Measurements from ENCODE around the gene LGR6.
A peak's percentile ranks its signal among the peaks of the same experiment; 100 is the strongest.

The LGR6 gene

DNA sequence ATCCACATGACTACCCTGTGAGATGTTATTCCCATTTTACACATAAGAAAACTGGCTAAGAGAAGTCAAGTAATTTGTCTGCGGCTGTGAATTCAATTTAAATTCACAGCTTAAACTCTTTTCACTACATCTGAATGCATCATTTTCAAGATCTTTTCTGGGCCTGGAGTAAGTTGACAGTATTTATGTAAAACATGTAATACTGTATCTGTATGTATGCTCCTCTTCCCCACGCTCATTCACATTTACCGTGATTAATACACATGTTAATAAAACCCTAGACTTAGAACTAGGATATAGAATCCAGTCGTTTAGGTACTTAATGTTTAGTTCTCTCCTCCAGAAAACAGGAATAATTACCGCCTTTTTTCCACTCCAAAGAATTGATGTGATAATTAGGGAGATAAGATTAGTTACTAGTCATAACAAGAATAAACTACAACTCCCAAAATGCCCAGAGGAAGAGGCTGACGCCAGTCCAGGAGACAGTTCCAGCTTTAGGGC, 154.5 kb downstream of the LGR6 start:
- peaks cover 19% of the 10 kb centered on the region for H3K4me1 ChIP-seq (ENCODE audit: low read length)
- no peaks in the 10 kb centered on the region for H3K9me2 ChIP-seq (replicated peaks; ENCODE audit: insufficient read depth, low read length)
- H3K4me2 ChIP-seq (ENCODE audit: low read depth, low read length) = peak overlapping the region; percentile 65
- peaks cover 45% of the 10 kb centered on the region for H3K79me2 ChIP-seq (ENCODE audit: low read length)
- H3K27ac ChIP-seq (ENCODE audit: low read length) = no peak overlapping the region
- H2AFZ ChIP-seq (ENCODE audit: low read length) = peak overlapping the region; percentile 48
- no peaks in the 10 kb centered on the region for H3K9me3 ChIP-seq (replicated peaks; ENCODE audit: insufficient read depth, low read length)
- H4K20me1 ChIP-seq (ENCODE audit: insufficient read depth, low read length) = no peaks in the 10 kb centered on the region
- H3K36me3 ChIP-seq (replicated peaks; ENCODE audit: insufficient read depth, low read length) = no peaks in the 10 kb centered on the region
- no peaks in the 10 kb centered on the region; the same call in 1 of the 2 replicates for H3F3A ChIP-seq (ENCODE audit: insufficient read depth, low read length)
- DNase-seq = no peak
- no peak overlapping the region for H3K9ac ChIP-seq (ENCODE audit: low read length)
- H3K27me3 ChIP-seq (replicated peaks; ENCODE audit: insufficient read depth, low read length) = no peaks in the 10 kb centered on the region
- peak overlapping the region; percentile 39 for H3K4me3 ChIP-seq (ENCODE audit: low read length)
- TF ChIP-seq EZH2 (optimal IDR thresholded peaks at IDR 0.05; ENCODE audit: low read depth, low read length) = no peak
- TF ChIP-seq EZH2phosphoT487 (IDR thresholded peaks at IDR 0.05; ENCODE audit: low read length) = no peak
- TF ChIP-seq, protein P1, sequence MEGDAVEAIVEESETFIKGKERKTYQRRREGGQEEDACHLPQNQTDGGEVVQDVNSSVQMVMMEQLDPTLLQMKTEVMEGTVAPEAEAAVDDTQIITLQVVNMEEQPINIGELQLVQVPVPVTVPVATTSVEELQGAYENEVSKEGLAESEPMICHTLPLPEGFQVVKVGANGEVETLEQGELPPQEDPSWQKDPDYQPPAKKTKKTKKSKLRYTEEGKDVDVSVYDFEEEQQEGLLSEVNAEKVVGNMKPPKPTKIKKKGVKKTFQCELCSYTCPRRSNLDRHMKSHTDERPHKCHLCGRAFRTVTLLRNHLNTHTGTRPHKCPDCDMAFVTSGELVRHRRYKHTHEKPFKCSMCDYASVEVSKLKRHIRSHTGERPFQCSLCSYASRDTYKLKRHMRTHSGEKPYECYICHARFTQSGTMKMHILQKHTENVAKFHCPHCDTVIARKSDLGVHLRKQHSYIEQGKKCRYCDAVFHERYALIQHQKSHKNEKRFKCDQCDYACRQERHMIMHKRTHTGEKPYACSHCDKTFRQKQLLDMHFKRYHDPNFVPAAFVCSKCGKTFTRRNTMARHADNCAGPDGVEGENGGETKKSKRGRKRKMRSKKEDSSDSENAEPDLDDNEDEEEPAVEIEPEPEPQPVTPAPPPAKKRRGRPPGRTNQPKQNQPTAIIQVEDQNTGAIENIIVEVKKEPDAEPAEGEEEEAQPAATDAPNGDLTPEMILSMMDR (IDR thresholded peaks at IDR 0.05; ENCODE audit: low read length) = no peak

DNA sequence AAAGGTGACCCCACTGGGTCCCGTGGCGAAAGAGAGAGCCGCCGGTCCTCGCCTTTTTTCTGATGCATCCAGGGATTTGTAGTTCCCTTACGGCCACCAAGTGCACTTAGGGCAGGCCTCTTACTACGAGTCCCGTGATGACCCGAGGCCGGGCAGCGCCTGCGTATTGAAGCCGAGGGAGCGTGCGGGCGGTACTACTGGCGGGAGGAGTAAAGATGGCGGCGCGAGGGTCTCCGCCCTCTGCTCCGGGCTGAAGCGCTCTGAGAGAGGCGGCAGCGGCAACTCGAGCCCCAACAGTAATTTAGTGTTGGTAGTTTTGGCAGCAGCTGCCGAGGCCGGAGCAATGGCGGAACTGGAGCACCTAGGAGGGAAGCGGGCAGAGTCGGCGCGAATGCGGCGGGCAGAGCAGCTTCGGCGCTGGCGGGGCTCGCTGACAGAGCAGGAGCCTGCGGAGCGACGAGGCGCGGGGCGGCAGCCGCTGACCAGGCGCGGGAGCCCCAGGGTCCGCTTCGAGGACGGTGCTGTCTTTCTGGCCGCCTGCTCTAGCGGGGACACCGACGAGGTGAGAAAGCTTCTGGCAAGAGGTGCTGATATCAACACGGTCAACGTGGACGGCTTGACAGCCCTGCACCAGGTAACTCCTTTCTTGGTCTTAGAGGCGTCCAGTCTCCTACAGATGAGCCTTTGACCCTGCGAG, 155.1 kb downstream of the LGR6 start, which contains the start of gene PPP1R12B:
Gene PPP1R12B, plus strand, starts transcription at position 191 of the 697 bp plus-strand sequence. Its CDS starts 153 bp downstream, at position 344.
- TF ChIP-seq, protein P1 (IDR thresholded peaks at IDR 0.05; ENCODE audit: low read length) = no peak
- no peak for TF ChIP-seq EZH2 (optimal IDR thresholded peaks at IDR 0.05; ENCODE audit: low read depth, low read length)
- no peak for TF ChIP-seq EZH2phosphoT487 (IDR thresholded peaks at IDR 0.05; ENCODE audit: low read length)
- peak within 1 kb of the TSS; percentile 79 for H3K4me2 ChIP-seq (ENCODE audit: low read depth, low read length)
- H2AFZ ChIP-seq (ENCODE audit: low read length) = peak within 1 kb of the TSS; percentile 78
- peaks cover 51% of the 10 kb centered on the region for H3K79me2 ChIP-seq (ENCODE audit: low read length)
- DNase-seq = peak; percentile 100
- peaks cover 16% of the 10 kb centered on the region for H3K4me1 ChIP-seq (ENCODE audit: low read length)
- H3K4me3 ChIP-seq (ENCODE audit: low read length) = peak within 1 kb of the TSS; percentile 88
- no peaks in the 10 kb centered on the region for H3K36me3 ChIP-seq (replicated peaks; ENCODE audit: insufficient read depth, low read length)
- no peaks in the 10 kb centered on the region for H3K9me3 ChIP-seq (replicated peaks; ENCODE audit: insufficient read depth, low read length)
- H3K9ac ChIP-seq (ENCODE audit: low read length) = peak within 1 kb of the TSS; percentile 89
- no peaks in the 10 kb centered on the region for H3F3A ChIP-seq (ENCODE audit: insufficient read depth, low read length)
- H4K20me1 ChIP-seq (ENCODE audit: insufficient read depth, low read length) = no peaks in the 10 kb centered on the region
- peak within 1 kb of the TSS; percentile 79 for H3K27ac ChIP-seq (ENCODE audit: low read length)
- H3K27me3 ChIP-seq (replicated peaks; ENCODE audit: insufficient read depth, low read length) = no peaks in the 10 kb centered on the region
- no peaks in the 10 kb centered on the region for H3K9me2 ChIP-seq (replicated peaks; ENCODE audit: insufficient read depth, low read length)

DNA sequence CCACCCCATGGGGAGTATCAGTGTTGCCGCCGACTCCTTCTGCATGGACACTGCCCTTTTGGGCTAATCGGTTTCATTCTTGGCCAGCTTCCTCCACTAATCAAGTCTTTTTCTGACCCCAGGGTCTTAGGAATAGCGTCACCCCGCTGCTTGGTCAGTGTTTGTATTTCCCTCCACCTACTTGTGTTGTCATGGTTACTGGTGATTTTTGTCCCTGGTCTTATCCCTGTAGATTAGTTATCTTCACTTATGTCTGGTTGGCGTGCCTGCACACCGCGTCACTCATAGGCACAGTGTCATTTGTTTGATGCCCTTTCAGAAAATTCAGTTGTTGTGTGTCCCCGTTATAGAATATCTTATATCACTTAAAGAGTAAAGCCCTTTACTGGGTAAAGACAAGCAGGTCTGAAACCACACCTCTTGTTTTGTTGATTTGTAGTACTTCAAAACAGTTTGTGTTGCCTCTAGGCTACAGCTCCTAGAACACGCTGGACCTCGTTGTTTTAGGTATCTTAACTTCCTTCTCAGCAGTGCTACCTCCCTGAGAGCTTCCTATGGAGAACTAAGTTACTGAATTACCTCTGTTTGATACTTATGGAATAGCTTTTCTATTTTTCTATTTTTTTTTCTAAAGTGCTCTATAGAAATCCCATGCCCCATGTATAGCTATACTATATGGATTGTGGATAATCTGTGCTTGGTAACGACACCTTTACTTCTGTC, 155.8 kb downstream of the LGR6 start:
- Histone ChIP-seq H2AFZ (ENCODE audit: low read length) (peak overlapping the region; percentile 78), H3K27me3 (replicated peaks; ENCODE audit: insufficient read depth, low read length) (no peaks in the 10 kb centered on the region), H3K9ac (ENCODE audit: low read length) (peak overlapping the region; percentile 89), H3K4me1 (ENCODE audit: low read length) (peaks cover 16% of the 10 kb centered on the region), H3K27ac (ENCODE audit: low read length) (peak overlapping the region; percentile 79), H3K9me3 (replicated peaks; ENCODE audit: insufficient read depth, low read length) (no peaks in the 10 kb centered on the region), H4K20me1 (ENCODE audit: insufficient read depth, low read length) (no peaks in the 10 kb centered on the region), H3F3A (ENCODE audit: insufficient read depth, low read length) (no peaks in the 10 kb centered on the region), H3K4me3 (ENCODE audit: low read length) (peak overlapping the region; percentile 88), H3K36me3 (replicated peaks; ENCODE audit: insufficient read depth, low read length) (no peaks in the 10 kb centered on the region), H3K4me2 (ENCODE audit: low read depth, low read length) (peak overlapping the region; percentile 79), H3K9me2 (replicated peaks; ENCODE audit: insufficient read depth, low read length) (no peaks in the 10 kb centered on the region), H3K79me2 (ENCODE audit: low read length) (peaks cover 57% of the 10 kb centered on the region)
- peak; percentile 52 for DNase-seq
- TF ChIP-seq EZH2 (optimal IDR thresholded peaks at IDR 0.05; ENCODE audit: low read depth, low read length) = no peak

All from MM.1S (cell line).